Liver (tissue), 9 donors: ENCODE data around the gene MGA. TPM values are rescaled to one million over a fixed set of nuclear protein-coding genes. Genes with fewer than 3 reads are reported as not detected.

Source experiments
- DNase-seq: peaks from one replicate; pipeline ENCODE4 v3.0.0-alpha.2; 2017; ENCODE audit warnings: low spot score
- H3K27ac ChIP-seq, 2 donors: one replicate each; pipeline ENCODE4 v1.7.0; 2013; ENCODE audit warnings: inconsistent platforms in 2 of 2, low read length in 2 of 2, control low read depth in 1 of 2, low read depth in 1 of 2, mild to moderate bottlenecking in 1 of 2
- H3K27me3 ChIP-seq, 4 donors: one replicate each; pipeline versions ENCODE4 v1.6.1 to v1.7.0; 2013; ENCODE audit warnings: low read length in 3 of 4, inconsistent platforms in 1 of 4, mild to moderate bottlenecking in 1 of 4, moderate library complexity in 1 of 4; ENCODE audit not compliant: control insufficient read depth in 4 of 4, insufficient read depth in 4 of 4
- H3K36me3 ChIP-seq, 4 donors: one replicate each; pipeline versions ENCODE4 v1.6.1 to v1.7.0; 2013; ENCODE audit warnings: low read length in 3 of 4, mild to moderate bottlenecking in 3 of 4, low read depth in 1 of 4, moderate library complexity in 1 of 4; ENCODE audit not compliant: control insufficient read depth in 4 of 4, insufficient read depth in 3 of 4
- H3K4me1 ChIP-seq, 4 donors: one replicate each; pipeline versions ENCODE4 v1.6.1 to v1.7.0; 2013; ENCODE audit warnings: low read length in 3 of 4, mild to moderate bottlenecking in 3 of 4, moderate library complexity in 1 of 4; ENCODE audit not compliant: control insufficient read depth in 4 of 4, insufficient read depth in 4 of 4
- H3K4me3 ChIP-seq, 3 donors: one replicate each; pipeline versions ENCODE4 v1.6.1 to v1.7.0; 2013; ENCODE audit warnings: low read length in 3 of 3, control low read depth in 1 of 3, low read depth in 1 of 3, mild to moderate bottlenecking in 1 of 3
- H3K9ac ChIP-seq, 2 donors: one replicate each; pipeline ENCODE4 v1.7.0; 2013; ENCODE audit warnings: low read length in 2 of 2, mild to moderate bottlenecking in 2 of 2, moderate library complexity in 2 of 2, control low read depth in 1 of 2, low read depth in 1 of 2
- H3K9me3 ChIP-seq, 4 donors: one replicate each; pipeline versions ENCODE4 v1.6.1 to v1.7.0; 2013; ENCODE audit warnings: low read length in 3 of 4; ENCODE audit not compliant: control insufficient read depth in 4 of 4
- ATF3 ChIP-seq: IDR thresholded peaks from 2 replicates; pipeline ENCODE4 v1.6.1; 2016; ENCODE audit warnings: antibody characterized with exemption
- CTCF ChIP-seq: fragments of 150-350 bp; IDR thresholded peaks from 2 replicates; pipeline ENCODE4 v1.5.1; 2017; ENCODE audit warnings: improper control_type of control experiment, low read depth, low read length; ENCODE audit not compliant: missing input control
- FOXA2 ChIP-seq: IDR thresholded peaks from 2 replicates; pipeline ENCODE4 v1.6.1; 2016; ENCODE audit warnings: antibody characterized with exemption
- GABPA ChIP-seq, 2 donors: IDR thresholded peaks in 1 of 2; conservative IDR thresholded peaks in 1 of 2; 2 replicates each; pipeline ENCODE4 v1.6.1; 2016; ENCODE audit warnings: antibody characterized with exemption in 2 of 2, mild to moderate bottlenecking in 1 of 2, moderate library complexity in 1 of 2
- HNF4A ChIP-seq, 2 donors: conservative IDR thresholded peaks; 2 replicates each; pipeline ENCODE4 v1.6.1; 2016; ENCODE audit warnings: antibody characterized with exemption in 2 of 2, mild to moderate bottlenecking in 2 of 2
- JUND ChIP-seq, 2 donors: IDR thresholded peaks; 2 replicates each; pipeline ENCODE4 v1.6.1; 2016; ENCODE audit warnings: antibody characterized with exemption in 2 of 2
- NR2F2 ChIP-seq: IDR thresholded peaks from 2 replicates; pipeline ENCODE4 v1.6.1; 2016; ENCODE audit warnings: antibody characterized with exemption
- RAD21 ChIP-seq, 2 donors: IDR thresholded peaks; 2 replicates each; pipeline ENCODE4 v1.6.1; 2016; ENCODE audit warnings: antibody characterized with exemption in 2 of 2, mild to moderate bottlenecking in 2 of 2
- REST ChIP-seq: IDR thresholded peaks from 2 replicates; pipeline ENCODE4 v1.6.1; 2016; ENCODE audit warnings: antibody characterized with exemption, mild to moderate bottlenecking
- RXRA ChIP-seq, 2 donors: IDR thresholded peaks; 2 replicates each; pipeline ENCODE4 v1.6.1; 2017 to 2018; ENCODE audit warnings: antibody characterized with exemption in 2 of 2, mild to moderate bottlenecking in 1 of 2
- TAF1 ChIP-seq: conservative IDR thresholded peaks from 2 replicates; pipeline ENCODE4 v1.6.1; 2016; ENCODE audit warnings: antibody characterized with exemption, mild to moderate bottlenecking
- YY1 ChIP-seq: IDR thresholded peaks from 2 replicates; pipeline ENCODE4 v1.6.1; 2016; ENCODE audit warnings: antibody characterized with exemption, mild to moderate bottlenecking
- WGBS: extraction: QIAGEN DNeasy Blood & Tissue Kit; methylation state at CpG from one replicate; pipeline ENCODE4 v1.1.7; 2013; 5-methylcytosine and 5-hydroxymethylcytosine counted together
- polyA plus RNA-seq, 2 donors: library from polyadenylated mRNA; stranded (reverse) in 1 of 2; unstranded in 1 of 2; fragments of 200-250 nt in 1 of 2; fragments of >200 nt in 1 of 2; fragmentation: Nextera tagmentation in 1 of 2; extraction: Ambion mirVana in 1 of 2; gene quantifications; one replicate each; pipeline versions ENCODE4 v1.2.1 to v1.2.3, GENCODE V29; 2013 to 2015
- total RNA-seq, 2 donors: library from RNA; depleted of rRNA; stranded (reverse); fragments of >200 nt; gene quantifications; one replicate each; pipeline ENCODE4 v1.2.3, GENCODE V29; 2014
- TF ChIP-seq, protein P1 (sequence below): IDR thresholded peaks from 2 replicates; pipeline ENCODE4 v1.6.1; 2016; ENCODE audit warnings: antibody characterized with exemption
- donor health status: healthy.
- donor health status: healthy.
- donor health status: healthy.
- donor health status: healthy.
- donor health status: healthy.

The MGA gene
- total and polyA plus RNA-seq, 4 donors = 2.1 to 33.5 (median 13.2) TPM

- no peak for DNase-seq
- 97% methylated on average over 2 of the region's 2 CpGs for WGBS
- no peaks in the 10 kb centered on the region for H3K27me3 ChIP-seq
- TF ChIP-seq REST (no peak), GABPA (IDR thresholded peaks at IDR 0.05 in 1 of 2, conservative IDR thresholded peaks at IDR 0.05 in 1 of 2) (no peak), CTCF (no peak), JUND (IDR thresholded peaks at IDR 0.05) (no peak), RAD21 (IDR thresholded peaks at IDR 0.05) (no peak), TAF1 (no peak), RXRA (IDR thresholded peaks at IDR 0.05) (no peak), HNF4A (conservative IDR thresholded peaks at IDR 0.05) (no peak), NR2F2 (no peak)
- TF ChIP-seq, protein P1, sequence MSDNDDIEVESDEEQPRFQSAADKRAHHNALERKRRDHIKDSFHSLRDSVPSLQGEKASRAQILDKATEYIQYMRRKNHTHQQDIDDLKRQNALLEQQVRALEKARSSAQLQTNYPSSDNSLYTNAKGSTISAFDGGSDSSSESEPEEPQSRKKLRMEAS = no peak
- H3K4me1 ChIP-seq = peaks cover 0 to 3% (median 0%) of the 10 kb centered on the region in 4 donors
- peaks cover 0 to 10% (median 6%) of the 10 kb centered on the region in 4 donors for H3K36me3 ChIP-seq
- H3K27ac ChIP-seq = no peak overlapping the region
- no peaks in the 10 kb centered on the region for H3K9me3 ChIP-seq
- H3K4me3 ChIP-seq = no peak overlapping the region
- no peak overlapping the region for H3K9ac ChIP-seq
These were observed 38.6 kb downstream of the MGA start for GRCh38 chr15:41698779-41699178.

- TF ChIP-seq FOXA2 = no peak
- TF ChIP-seq YY1 = no peak
- H3K27me3 ChIP-seq = no peaks in the 10 kb centered on the region
- peaks cover 0 to 8% (median 3%) of the 10 kb centered on the region in 4 donors for H3K36me3 ChIP-seq
- no peak overlapping the region for H3K4me3 ChIP-seq
- no peaks in the 10 kb centered on the region for H3K4me1 ChIP-seq
- H3K9me3 ChIP-seq = no peaks in the 10 kb centered on the region
- H3K9ac ChIP-seq = no peak overlapping the region
- no peak overlapping the region for H3K27ac ChIP-seq
- no peak for DNase-seq
These were observed 42.9 kb downstream of the MGA start for GRCh38 chr15:41703120-41703519.

GRCh38 chr15:41713047-41713446 lies 52.8 kb downstream of the MGA start:
- Histone ChIP-seq H3K9me3 (no peaks in the 10 kb centered on the region), H3K36me3 (peaks cover 5 to 28% (median 21%) of the 10 kb centered on the region in 4 donors), H3K27ac (no peak overlapping the region), H3K4me3 (no peak overlapping the region), H3K9ac (no peak overlapping the region), H3K27me3 (no peaks in the 10 kb centered on the region), H3K4me1 (no peaks in the 10 kb centered on the region)
- WGBS = 76% methylated on average over 6 of the region's 6 CpGs
- no peak for DNase-seq
- TF ChIP-seq RAD21 (IDR thresholded peaks at IDR 0.05) (no peak), HNF4A (conservative IDR thresholded peaks at IDR 0.05) (no peak), YY1 (no peak), ATF3 (no peak)
- TF ChIP-seq, protein P1 = no peak
